H9 (cell line): Measurements from ENCODE around the gene APPL2. TPM values are rescaled to one million over a fixed set of nuclear protein-coding genes. Genes with fewer than 3 reads are reported as not detected.

Experiments used
- DNase-seq: peaks from one replicate; pipeline ENCODE4 v3.0.0-alpha.2; 2017
- H2AFZ ChIP-seq: one replicate; pipeline ENCODE4 v1.6.1; 2013; ENCODE audit warnings: mild to moderate bottlenecking, low read length, control low read depth, moderate library complexity
- H2AK5ac ChIP-seq: 2 replicates; pipeline ENCODE4 v1.6.1; 2013; ENCODE audit warnings: low read length, control low read depth, mixed read lengths; ENCODE audit not compliant: insufficient read length
- H2BK120ac ChIP-seq: one replicate; pipeline ENCODE4 v1.6.1; 2013; ENCODE audit warnings: low read depth, mild to moderate bottlenecking, low read length, control low read depth, inconsistent platforms; ENCODE audit not compliant: poor library complexity, severe bottlenecking
- H2BK12ac ChIP-seq: 2 replicates; pipeline ENCODE4 v1.6.1; 2013; ENCODE audit warnings: low read length, control low read depth, mixed read lengths, low read depth; ENCODE audit not compliant: insufficient read length
- H2BK15ac ChIP-seq: 2 replicates; pipeline ENCODE4 v1.6.1; 2013; ENCODE audit warnings: low read depth, low read length, control low read depth
- H2BK20ac ChIP-seq: one replicate; pipeline ENCODE4 v1.6.1; 2013; ENCODE audit warnings: low read depth, mild to moderate bottlenecking, low read length, control low read depth, inconsistent platforms; ENCODE audit not compliant: poor library complexity, severe bottlenecking
- H2BK5ac ChIP-seq: 2 replicates; pipeline ENCODE4 v1.6.1; 2013; ENCODE audit warnings: low read length, control low read depth, mixed read lengths; ENCODE audit not compliant: insufficient read length
- H3K14ac ChIP-seq: 2 replicates; pipeline ENCODE4 v1.6.1; 2013; ENCODE audit warnings: low read length, control low read depth; ENCODE audit not compliant: insufficient read depth
- H3K18ac ChIP-seq: 2 replicates; pipeline ENCODE4 v1.6.1; 2013; ENCODE audit warnings: low read depth, mild to moderate bottlenecking, mixed read lengths, low read length, control low read depth; ENCODE audit not compliant: insufficient read length
- H3K23ac ChIP-seq: 2 replicates; pipeline ENCODE4 v1.6.1; 2013; ENCODE audit warnings: low read length, control low read depth, mixed read lengths, low read depth; ENCODE audit not compliant: insufficient read length
- H3K23me2 ChIP-seq: 2 replicates; pipeline ENCODE4 v1.6.1; 2013; ENCODE audit warnings: low read depth, mild to moderate bottlenecking, mixed read lengths, low read length, control low read depth; ENCODE audit not compliant: insufficient read length, poor library complexity, severe bottlenecking
- H3K27ac ChIP-seq: 2 replicates; pipeline ENCODE4 v1.5.1; 2013; ENCODE audit warnings: low read length, control low read depth, mixed read lengths, low read depth; ENCODE audit not compliant: insufficient read length
- H3K27me3 ChIP-seq: 2 replicates; pipeline ENCODE4 v1.6.1; 2013; ENCODE audit warnings: low read length, control low read depth, inconsistent platforms; ENCODE audit not compliant: insufficient read depth
- H3K4ac ChIP-seq: 2 replicates; pipeline ENCODE4 v1.6.1; 2013; ENCODE audit warnings: low read depth, mild to moderate bottlenecking, control low read depth, inconsistent platforms, low read length, moderate library complexity
- H3K4me1 ChIP-seq: 2 replicates; pipeline ENCODE4 v1.6.1; 2013; ENCODE audit warnings: low read length, control low read depth, inconsistent platforms; ENCODE audit not compliant: insufficient read depth
- H3K4me2 ChIP-seq: 2 replicates; pipeline ENCODE4 v1.6.1; 2013; ENCODE audit warnings: low read length, control low read depth, mixed read lengths; ENCODE audit not compliant: insufficient read length, insufficient read depth
- H3K56ac ChIP-seq: 2 replicates; pipeline ENCODE4 v1.6.1; 2013; ENCODE audit warnings: low read depth, mild to moderate bottlenecking, mixed read lengths, low read length, control low read depth; ENCODE audit not compliant: insufficient read length
- H3K79me1 ChIP-seq: 2 replicates; pipeline ENCODE4 v1.6.1; 2013; ENCODE audit warnings: low read depth, mild to moderate bottlenecking, moderate library complexity, low read length, control low read depth, inconsistent platforms; ENCODE audit not compliant: insufficient read depth, poor library complexity, severe bottlenecking
- H3K79me2 ChIP-seq: 2 replicates; pipeline ENCODE4 v1.6.1; 2013; ENCODE audit warnings: low read length, control low read depth, inconsistent platforms; ENCODE audit not compliant: insufficient read depth
- H3K9ac ChIP-seq: 2 replicates; pipeline ENCODE4 v1.6.1; 2013; ENCODE audit warnings: low read length, control low read depth, mixed read lengths; ENCODE audit not compliant: insufficient read length; ENCODE audit errors: extremely low read depth
- H3K9me3 ChIP-seq: one replicate; pipeline ENCODE4 v1.6.1; 2013; ENCODE audit warnings: low read depth, low read length, inconsistent platforms; ENCODE audit not compliant: control insufficient read depth
- H3T11ph ChIP-seq: one replicate; pipeline ENCODE4 v1.6.1; 2013; ENCODE audit warnings: mild to moderate bottlenecking, low read length, control low read depth, inconsistent platforms
- H4K20me1 ChIP-seq: one replicate; pipeline ENCODE4 v1.6.1; 2013; ENCODE audit not compliant: control insufficient read depth, insufficient read length, insufficient read depth
- H4K5ac ChIP-seq: 2 replicates; pipeline ENCODE4 v1.6.1; 2013; ENCODE audit warnings: low read depth, mild to moderate bottlenecking, mixed read lengths, low read length, control low read depth; ENCODE audit not compliant: insufficient read length
- H4K8ac ChIP-seq: replicated peaks from 2 replicates; pipeline ENCODE4 v1.6.1; 2013; ENCODE audit warnings: low read length, control low read depth, mixed read lengths, low read depth; ENCODE audit not compliant: insufficient read length
- H4K91ac ChIP-seq: 2 replicates; pipeline ENCODE4 v1.6.1; 2013; ENCODE audit warnings: low read depth, mild to moderate bottlenecking, moderate library complexity, mixed read lengths, low read length, control low read depth; ENCODE audit not compliant: insufficient read length
- H3K27ac Mint-ChIP-seq, 3 experiments: 2 replicates in 2 of 3; 3 replicates in 1 of 3; pipeline ENCODE4 v1.8.0; 2020 to 2021; ENCODE audit warnings: mixed read lengths in 3 of 3, mild to moderate bottlenecking in 1 of 3, moderate library complexity in 1 of 3
- H3K27me3 Mint-ChIP-seq: 2 replicates; pipeline ENCODE4 v1.8.0; 2021; ENCODE audit warnings: low read depth, mild to moderate bottlenecking, moderate library complexity, mixed read lengths
- H3K36me3 Mint-ChIP-seq, 3 experiments: 2 replicates in 2 of 3; 3 replicates in 1 of 3; pipeline ENCODE4 v1.8.0; 2020 to 2021; ENCODE audit warnings: low read depth in 3 of 3, mixed read lengths in 3 of 3; ENCODE audit not compliant: insufficient read depth in 1 of 3
- H3K4me1 Mint-ChIP-seq, 2 experiments: 2 replicates each; pipeline ENCODE4 v1.8.0; 2020; ENCODE audit warnings: mixed read lengths in 2 of 2
- H3K4me3 Mint-ChIP-seq, 2 experiments: 2 replicates in 1 of 2; 3 replicates in 1 of 2; pipeline ENCODE4 v1.8.0; 2020 to 2021; ENCODE audit warnings: mild to moderate bottlenecking in 2 of 2, mixed read lengths in 2 of 2, moderate library complexity in 1 of 2
- H3K9me3 Mint-ChIP-seq, 2 experiments: 2 replicates in 1 of 2; 3 replicates in 1 of 2; pipeline ENCODE4 v1.8.0; 2020; ENCODE audit warnings: mild to moderate bottlenecking in 2 of 2, mixed read lengths in 2 of 2, moderate library complexity in 1 of 2
- WGBS: extraction: QIAGEN DNeasy Blood & Tissue Kit; methylation state at CpG from one replicate; pipeline ENCODE4 v1.1.7; 2013; ENCODE audit warnings: missing lambda C conversion rate, low lambda C conversion rate, mixed read lengths; ENCODE audit not compliant: insufficient read length; ENCODE audit errors: extremely low coverage; 5-methylcytosine and 5-hydroxymethylcytosine counted together
- total RNA-seq: library from RNA; stranded (reverse); gene quantifications from 2 replicates; pipeline ENCODE4 v1.2.1, GENCODE V29; 2021
- TF ChIP-seq, protein P1 (sequence below): fragments of 200-600 bp; sonication (generic); conservative IDR thresholded peaks from 3 replicates; pipeline ENCODE4 v1.8.0; 2021; ENCODE audit warnings: antibody characterized with exemption, mild to moderate bottlenecking

Gene APPL2
- total RNA-seq, 1 experiment from 2014 or later = 18.5 TPM

DNA sequence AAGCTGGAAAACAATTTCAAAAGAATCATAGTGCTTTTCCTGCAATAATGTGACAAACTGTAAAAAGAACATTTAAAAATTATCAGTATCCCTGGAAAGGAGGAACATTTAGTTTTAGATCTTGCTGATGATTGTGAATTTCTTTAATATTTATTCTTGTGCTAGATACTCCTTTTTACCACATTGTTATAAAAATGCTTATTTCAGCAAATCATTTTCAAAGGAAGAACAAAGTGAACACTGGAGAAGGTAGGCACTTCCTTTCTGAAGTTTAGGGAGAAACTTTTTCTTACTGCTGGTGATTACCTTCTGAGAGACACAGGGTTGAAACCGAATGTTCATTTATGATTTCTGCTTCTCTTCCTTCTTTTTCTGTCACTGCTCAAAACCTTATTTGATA, 49.4 kb upstream of the APPL2 start:
- no peak overlapping the region for H3K23ac ChIP-seq
- no peaks in the 10 kb centered on the region for H3K9me3 ChIP-seq
- no peak overlapping the region for H3T11ph ChIP-seq
- H3K4ac ChIP-seq = no peak overlapping the region
- H3K14ac ChIP-seq = no peak overlapping the region
- no peak overlapping the region for H4K91ac ChIP-seq
- H3K79me1 ChIP-seq = no peaks in the 10 kb centered on the region
- Mint-ChIP-seq H3K4me3 (no peak overlapping the region), H3K27me3 (peaks cover 7% of the 10 kb centered on the region), H3K4me1 (peaks cover 0 to 5% of the 10 kb centered on the region in 2 experiments; a peak in 1 of 4 replicates), H3K27ac (no peak overlapping the region), H3K36me3 (no peaks in the 10 kb centered on the region), H3K9me3 (no peaks in the 10 kb centered on the region)
- H3K4me1 ChIP-seq = no peaks in the 10 kb centered on the region
- H3K56ac ChIP-seq = no peak overlapping the region
- H2BK12ac ChIP-seq = no peak overlapping the region
- no peak overlapping the region for H2BK20ac ChIP-seq
- H2AK5ac ChIP-seq = no peak overlapping the region
- no peak overlapping the region for H2BK15ac ChIP-seq
- no peak overlapping the region for H2BK5ac ChIP-seq
- no peak overlapping the region for H4K8ac ChIP-seq
- no peaks in the 10 kb centered on the region for H3K23me2 ChIP-seq
- no peak overlapping the region for H3K18ac ChIP-seq
- DNase-seq = no peak
- no peak overlapping the region for H3K27ac ChIP-seq
- no peaks in the 10 kb centered on the region for H3K27me3 ChIP-seq
- TF ChIP-seq, protein P1, sequence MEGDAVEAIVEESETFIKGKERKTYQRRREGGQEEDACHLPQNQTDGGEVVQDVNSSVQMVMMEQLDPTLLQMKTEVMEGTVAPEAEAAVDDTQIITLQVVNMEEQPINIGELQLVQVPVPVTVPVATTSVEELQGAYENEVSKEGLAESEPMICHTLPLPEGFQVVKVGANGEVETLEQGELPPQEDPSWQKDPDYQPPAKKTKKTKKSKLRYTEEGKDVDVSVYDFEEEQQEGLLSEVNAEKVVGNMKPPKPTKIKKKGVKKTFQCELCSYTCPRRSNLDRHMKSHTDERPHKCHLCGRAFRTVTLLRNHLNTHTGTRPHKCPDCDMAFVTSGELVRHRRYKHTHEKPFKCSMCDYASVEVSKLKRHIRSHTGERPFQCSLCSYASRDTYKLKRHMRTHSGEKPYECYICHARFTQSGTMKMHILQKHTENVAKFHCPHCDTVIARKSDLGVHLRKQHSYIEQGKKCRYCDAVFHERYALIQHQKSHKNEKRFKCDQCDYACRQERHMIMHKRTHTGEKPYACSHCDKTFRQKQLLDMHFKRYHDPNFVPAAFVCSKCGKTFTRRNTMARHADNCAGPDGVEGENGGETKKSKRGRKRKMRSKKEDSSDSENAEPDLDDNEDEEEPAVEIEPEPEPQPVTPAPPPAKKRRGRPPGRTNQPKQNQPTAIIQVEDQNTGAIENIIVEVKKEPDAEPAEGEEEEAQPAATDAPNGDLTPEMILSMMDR = no peak
- no peak overlapping the region for H2AFZ ChIP-seq
- H2BK120ac ChIP-seq = no peak overlapping the region
- no peak overlapping the region for H4K5ac ChIP-seq
- H4K20me1 ChIP-seq = no peaks in the 10 kb centered on the region
- no peaks in the 10 kb centered on the region for H3K79me2 ChIP-seq
- no peak overlapping the region for H3K9ac ChIP-seq
- no CpG with 5 or more reads among the region's 1 CpG for WGBS
- no peak overlapping the region for H3K4me2 ChIP-seq
